H1 (cell line): Measurements from ENCODE around the gene RNF13. TPM values are rescaled to one million over a fixed set of nuclear protein-coding genes. Genes with fewer than 3 reads are reported as not detected.

ENCODE experiments used
- CTCF ChIA-PET: fragments of 300-600 bp; sonication (Branson Sonifier 250); formaldehyde crosslinking; loops from one replicate; lab custom pipeline; 2021; ENCODE audit not compliant: partially characterized antibody; lab: Charles Lee
- POLR2A ChIA-PET: fragments of 300-600 bp; sonication (Branson Sonifier 250); formaldehyde crosslinking; loops from one replicate; lab custom pipeline; 2021; ENCODE audit warnings: inconsistent platforms; ENCODE audit not compliant: partially characterized antibody; lab: Charles Lee
- DNase-seq, 2 experiments: peaks; one replicate each; pipeline versions ENCODE4 v3.0.0 to v3.0.0-alpha.2; 2010 to 2022; ENCODE audit warnings: low spot score in 2 of 2, low read depth in 1 of 2, mixed read lengths in 1 of 2
- FAIRE-seq: peaks from 2 replicates; lab custom pipeline; 2011; peaks lifted over from hg19 to GRCh38; lab: Jason Lieb, UNC
- H2AFZ ChIP-seq: 2 replicates; pipeline ENCODE4 v1.8.1; 2012; ENCODE audit warnings: low read length, inconsistent platforms
- H2AK5ac ChIP-seq: 2 replicates; pipeline ENCODE4 v1.6.1; 2013; ENCODE audit warnings: low read depth, low read length
- H2BK120ac ChIP-seq: replicated peaks from 2 replicates; pipeline ENCODE3; 2013; ENCODE audit warnings: low read depth, low read length, inconsistent platforms
- H2BK12ac ChIP-seq: 2 replicates; pipeline ENCODE4 v1.6.1; 2013; ENCODE audit warnings: low read depth, low read length
- H2BK15ac ChIP-seq: 2 replicates; pipeline ENCODE4 v1.6.1; 2013; ENCODE audit warnings: low read length
- H2BK20ac ChIP-seq: 2 replicates; pipeline ENCODE4 v1.6.1; 2013; ENCODE audit warnings: low read length
- H2BK5ac ChIP-seq: 2 replicates; pipeline ENCODE4 v1.6.1; 2013; ENCODE audit warnings: low read depth, low read length
- H3K14ac ChIP-seq: 2 replicates; pipeline ENCODE4 v1.6.1; 2013; ENCODE audit warnings: inconsistent platforms; ENCODE audit not compliant: insufficient read length
- H3K18ac ChIP-seq: 2 replicates; pipeline ENCODE4 v1.6.1; 2013; ENCODE audit warnings: low read length; ENCODE audit errors: extremely low read depth
- H3K23ac ChIP-seq: 2 replicates; pipeline ENCODE4 v1.6.1; 2013; ENCODE audit warnings: inconsistent platforms; ENCODE audit not compliant: insufficient read length
- H3K23me2 ChIP-seq: 2 replicates; pipeline ENCODE4 v1.6.1; 2013; ENCODE audit warnings: low read depth, low read length
- H3K27ac ChIP-seq: 2 replicates; pipeline ENCODE4 v1.6.1; 2011; ENCODE audit warnings: low read depth, low read length, inconsistent platforms
- H3K27me3 ChIP-seq, 4 experiments: replicated peaks in 1 of 4; 1 replicate in 1 of 4; 2 replicates in 3 of 4; pipeline versions ENCODE4 v1.6.1 to v1.8.1; 2011 to 2013; ENCODE audit warnings: low read length in 3 of 4, mild to moderate bottlenecking in 3 of 4, inconsistent platforms in 2 of 4, mixed read lengths in 2 of 4, moderate library complexity in 1 of 4; ENCODE audit not compliant: control insufficient read depth in 3 of 4, insufficient read depth in 3 of 4; ENCODE audit errors: extremely low read depth in 1 of 4
- H3K36me3 ChIP-seq, 4 experiments: 2 replicates each; pipeline versions ENCODE4 v1.6.1 to v1.8.1; 2011 to 2013; ENCODE audit warnings: mild to moderate bottlenecking in 4 of 4, low read length in 3 of 4, moderate library complexity in 2 of 4, control low read depth in 1 of 4, inconsistent platforms in 1 of 4; ENCODE audit not compliant: insufficient read depth in 4 of 4, control insufficient read depth in 2 of 4
- H3K4ac ChIP-seq: replicated peaks from 2 replicates; pipeline ENCODE3; 2013; ENCODE audit warnings: low read length, low read depth, mixed read lengths, inconsistent platforms; ENCODE audit not compliant: insufficient read length
- H3K4me1 ChIP-seq, 4 experiments: replicated peaks in 1 of 4; 1 replicate in 1 of 4; 2 replicates in 3 of 4; pipeline versions ENCODE4 v1.6.1 to v1.8.1; 2011 to 2013; ENCODE audit warnings: low read length in 3 of 4, inconsistent platforms in 2 of 4, mixed read lengths in 1 of 4; ENCODE audit not compliant: insufficient read depth in 4 of 4, control insufficient read depth in 3 of 4
- H3K4me2 ChIP-seq, 2 experiments: 2 replicates each; pipeline versions ENCODE4 v1.6.1 to v1.8.1; 2011 to 2013; ENCODE audit warnings: low read depth in 2 of 2, low read length in 2 of 2, control low read depth in 1 of 2, inconsistent platforms in 1 of 2, mild to moderate bottlenecking in 1 of 2; ENCODE audit not compliant: insufficient read depth in 1 of 2
- H3K4me3 ChIP-seq, 4 experiments: fragments of 200-600, 300-600 bp in 1 of 4; sonication (generic), shearing (Covaris generic), sonication (Bioruptor Twin) in 1 of 4; 2 replicates each; pipeline versions ENCODE4 v1.5.1 to v1.8.1; 2011 to 2016; ENCODE audit warnings: low read length in 4 of 4, low read depth in 3 of 4, control low read depth in 2 of 4, inconsistent platforms in 2 of 4, mild to moderate bottlenecking in 2 of 4, mixed read lengths in 1 of 4, moderate library complexity in 1 of 4; ENCODE audit not compliant: insufficient read depth in 2 of 4; ENCODE audit errors: extremely low read depth in 1 of 4
- H3K56ac ChIP-seq: replicated peaks from 2 replicates; pipeline ENCODE3; 2013; ENCODE audit warnings: low read depth, mild to moderate bottlenecking, mixed read lengths, low read length, inconsistent platforms; ENCODE audit not compliant: insufficient read length
- H3K79me1 ChIP-seq: 2 replicates; pipeline ENCODE4 v1.6.1; 2013; ENCODE audit warnings: low read depth, low read length, control low read depth
- H3K79me2 ChIP-seq, 2 experiments: 2 replicates each; pipeline versions ENCODE4 v1.6.1 to v1.8.1; 2012 to 2013; ENCODE audit warnings: low read length in 2 of 2, mild to moderate bottlenecking in 2 of 2, inconsistent platforms in 1 of 2; ENCODE audit not compliant: insufficient read depth in 2 of 2, control insufficient read depth in 1 of 2
- H3K9ac ChIP-seq, 4 experiments: replicated peaks in 1 of 4; 1 replicate in 1 of 4; 2 replicates in 3 of 4; pipeline versions ENCODE4 v1.6.1 to v1.8.1; 2011 to 2013; ENCODE audit warnings: low read depth in 3 of 4, low read length in 3 of 4, control low read depth in 2 of 4, mild to moderate bottlenecking in 2 of 4, moderate library complexity in 2 of 4, inconsistent platforms in 1 of 4; ENCODE audit errors: extremely low read depth in 1 of 4
- H3K9me3 ChIP-seq, 2 experiments: 2 replicates each; pipeline versions ENCODE4 v1.6.1 to v1.8.1; 2012 to 2013; ENCODE audit warnings: mild to moderate bottlenecking in 2 of 2, moderate library complexity in 2 of 2, control low read depth in 1 of 2, inconsistent platforms in 1 of 2, low read depth in 1 of 2, low read length in 1 of 2, mixed read lengths in 1 of 2; ENCODE audit not compliant: insufficient read depth in 2 of 2
- H4K20me1 ChIP-seq, 2 experiments: replicated peaks in 1 of 2; 2 replicates each; pipeline versions ENCODE3 to v1.8.1; 2011 to 2013; ENCODE audit warnings: inconsistent platforms in 2 of 2, low read length in 2 of 2, mild to moderate bottlenecking in 1 of 2; ENCODE audit not compliant: insufficient read depth in 2 of 2, control insufficient read depth in 1 of 2
- H4K5ac ChIP-seq: 2 replicates; pipeline ENCODE4 v1.6.1; 2013; ENCODE audit warnings: low read length, low read depth, mixed read lengths, inconsistent platforms; ENCODE audit not compliant: insufficient read length
- H4K8ac ChIP-seq: 2 replicates; pipeline ENCODE4 v1.8.0; 2013; ENCODE audit warnings: mild to moderate bottlenecking, moderate library complexity, low read length, inconsistent platforms; ENCODE audit not compliant: insufficient read depth; ENCODE audit errors: extremely low read depth
- H4K91ac ChIP-seq: replicated peaks from 2 replicates; pipeline ENCODE3; 2013; ENCODE audit warnings: low read length, mixed read lengths, inconsistent platforms; ENCODE audit not compliant: insufficient read length
- SIN3A ChIP-seq, 2 experiments: IDR thresholded peaks in 1 of 2; conservative IDR thresholded peaks in 1 of 2; 2 replicates each; pipeline ENCODE4 v1.6.1; 2011 to 2012; ENCODE audit warnings: low read length in 2 of 2, improper control_type of control experiment in 1 of 2, low read depth in 1 of 2, mild to moderate bottlenecking in 1 of 2
- polyA plus RNA-seq, 7 experiments: library from polyadenylated mRNA; depleted of rRNA in 3 of 7; stranded (reverse) in 5 of 7; unstranded in 2 of 7; fragments of >200 nt in 5 of 7; fragments of 200-250 nt in 2 of 7; gene quantifications; 1 replicate in 5 of 7; 2 replicates in 1 of 7; 4 replicates in 1 of 7; pipeline versions ENCODE4 v1.2.1 to v1.2.3, GENCODE V29; 2011 to 2013; ENCODE audit warnings: missing spikeins in 2 of 7, mixed read lengths in 2 of 7
- total RNA-seq: library from RNA; stranded (reverse); fragmentation: NEBNext Ultra II Directional; extraction: Animal tissue kit (Norgen Biotek cat#: 25700); gene quantifications from 2 replicates; pipeline ENCODE4 v1.2.1, GENCODE V29; 2021

Gene RNF13
- total and polyA plus RNA-seq, 2 of the 8 experiments (the other 6 are each of a cell fraction or from before 2014, with no cell fraction given): 19.4 to 35.4 TPM

GRCh38 chr3:149783576-149783975 lies 29.4 kb upstream of the RNF13 start:
- Histone ChIP-seq H3K23ac (no peak overlapping the region), H3K27me3 (no peaks in the 10 kb centered on the region), H3K79me1 (no peaks in the 10 kb centered on the region), H4K8ac (no peak overlapping the region), H3K4me2 (no peak overlapping the region), H3K9ac (no peak overlapping the region), H3K9me3 (no peaks in the 10 kb centered on the region), H3K14ac (no peak overlapping the region), H2BK5ac (no peak overlapping the region), H2BK120ac (no peak overlapping the region), H3K4ac (no peak overlapping the region), H3K79me2 (no peaks in the 10 kb centered on the region), H3K27ac (no peak overlapping the region), H3K4me1 (no peaks in the 10 kb centered on the region), H3K36me3 (no peaks in the 10 kb centered on the region; a peak in 1 of 8 replicates), H2BK20ac (no peak overlapping the region), H3K4me3 (no peak overlapping the region), H4K91ac (no peak overlapping the region), H4K20me1 (no peaks in the 10 kb centered on the region), H3K18ac (no peak overlapping the region), H2AK5ac (no peak overlapping the region), H3K56ac (no peak overlapping the region), H4K5ac (no peak overlapping the region), H2AFZ (no peak overlapping the region), H2BK12ac (no peak overlapping the region), H2BK15ac (no peak overlapping the region), H3K23me2 (no peaks in the 10 kb centered on the region)
- FAIRE-seq: no peak
- DNase-seq: no peak
- CTCF ChIA-PET: interaction anchor here (0.8 to 3.8 kb wide), 3 partner anchors 12 to 271 kb away, joined by 3 to 47 read pairs (median 8); no protein-coding TSS in a partner anchor
- POLR2A ChIA-PET: no interaction called here
- TF ChIP-seq SIN3A (conservative IDR thresholded peaks at IDR 0.05 in 1 of 2, IDR thresholded peaks at IDR 0.05 in 1 of 2; ENCODE audit: low read depth in 1 of 2, low read length in 2 of 2): no peak
